Measurements from ENCODE around the gene BRSK1.

Gene BRSK1
- total RNA-seq: 2.3 to 4.3 (median 2.9) reads per million in 3 experiments

- DNase-seq: peak; percentile 25
Measured at GRCh38 chr19:55283548-55284377, at the start of gene BRSK1. Gene BRSK1 (plus strand): TSS chr19:55283997. CDS start chr19:55284443, 446 bp downstream.

DNA sequence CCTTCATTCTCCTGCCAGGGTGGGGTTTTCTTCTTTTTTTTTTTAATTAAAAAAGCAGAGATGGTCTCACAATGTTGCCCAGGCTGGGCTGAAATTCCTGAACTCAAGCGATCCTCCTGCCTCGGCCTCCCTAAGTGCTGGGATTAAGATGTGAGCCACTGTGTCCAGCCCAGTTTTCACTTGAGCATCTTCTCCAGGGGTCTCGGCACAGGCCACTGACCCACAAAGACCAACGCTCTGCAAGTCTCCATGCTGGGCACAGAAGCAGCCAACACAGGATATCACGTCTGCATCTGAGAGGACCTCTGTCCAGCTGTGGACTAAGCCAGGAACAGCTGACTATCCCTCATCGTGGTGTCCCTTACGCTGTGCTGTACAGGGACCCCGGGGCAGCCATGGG lies 45.8 kb upstream of the BRSK1 start:
- no peak for DNase-seq

DNA sequence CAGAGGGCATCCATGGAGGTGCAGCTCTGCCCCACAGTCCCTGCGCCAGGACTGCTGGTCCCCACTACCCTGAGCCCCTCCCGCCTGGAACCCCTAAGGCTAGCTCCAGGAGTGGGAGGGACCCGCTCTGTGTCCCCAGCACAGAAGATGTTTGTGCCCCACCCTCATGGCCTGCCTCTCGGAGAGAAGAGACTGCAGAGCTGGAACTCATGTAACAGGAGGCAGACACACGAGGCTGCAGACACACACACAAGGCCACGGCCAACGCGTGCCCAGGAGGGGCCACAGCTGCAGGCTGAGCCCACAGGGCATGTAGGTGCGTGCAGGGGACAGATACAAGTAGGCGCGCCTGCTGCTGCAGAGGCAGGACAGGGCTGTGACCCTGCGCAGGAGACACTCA lies 44.8 kb upstream of the BRSK1 start:
- DNase-seq: no peak

DNA sequence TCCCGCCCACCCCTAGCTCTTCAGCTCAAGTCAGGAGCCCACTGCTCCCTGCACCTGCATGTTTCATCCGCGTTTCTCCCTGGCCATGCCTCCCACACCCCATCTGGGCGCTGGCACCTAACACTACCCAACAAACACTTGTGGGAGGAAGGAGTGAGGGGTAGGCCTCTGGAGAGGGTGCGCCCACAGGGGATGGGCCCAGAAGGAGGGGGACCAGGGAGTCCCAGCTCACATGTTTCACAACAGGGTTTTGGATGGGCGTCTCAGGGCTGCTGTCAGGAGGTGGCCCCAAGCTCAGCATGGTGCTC lies 43.1 kb upstream of the BRSK1 start:
- no peak for DNase-seq

DNA sequence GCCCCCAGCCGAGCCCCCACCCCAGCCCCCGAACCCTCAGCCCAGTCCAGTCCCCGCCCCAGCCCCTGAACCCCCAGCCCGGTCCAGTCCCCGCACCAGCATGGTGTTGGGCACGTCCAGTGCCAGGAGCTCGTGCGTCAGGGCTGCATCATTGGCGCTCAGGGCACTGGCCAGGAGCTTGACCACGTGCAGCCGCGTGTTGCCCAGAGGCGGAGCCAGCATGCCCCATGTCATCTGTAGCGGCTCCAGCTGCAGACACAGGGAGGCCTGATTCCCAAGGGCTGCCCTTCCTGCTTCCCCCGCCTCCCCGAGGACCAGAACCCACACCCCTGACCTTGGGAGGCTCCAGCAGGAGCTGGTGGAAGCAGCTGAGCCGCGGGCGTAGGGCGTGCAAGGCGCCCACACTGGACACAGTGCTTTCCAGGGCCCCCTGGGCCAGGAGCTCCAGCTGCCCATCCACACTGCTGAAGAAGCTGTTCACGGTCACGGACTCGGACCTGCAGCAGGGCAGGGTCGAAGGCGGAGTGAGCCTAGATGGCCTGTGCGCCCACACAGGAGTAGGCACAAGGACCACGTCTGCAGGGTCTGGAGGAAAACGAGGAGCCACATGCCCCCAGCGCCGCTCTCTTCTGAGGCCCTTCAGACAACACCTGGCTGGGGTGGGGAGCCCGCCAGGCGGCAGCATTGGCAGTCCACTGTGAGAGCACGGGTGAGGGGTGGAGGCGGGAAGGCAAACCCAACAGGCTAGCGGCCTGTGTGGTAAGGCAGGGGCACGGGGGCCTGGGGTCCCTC lies 42.5 kb upstream of the BRSK1 start:
- no peak for DNase-seq

- no peak for DNase-seq
Measured at GRCh38 chr19:55241935-55242464, 41.8 kb upstream of the BRSK1 start.

DNA sequence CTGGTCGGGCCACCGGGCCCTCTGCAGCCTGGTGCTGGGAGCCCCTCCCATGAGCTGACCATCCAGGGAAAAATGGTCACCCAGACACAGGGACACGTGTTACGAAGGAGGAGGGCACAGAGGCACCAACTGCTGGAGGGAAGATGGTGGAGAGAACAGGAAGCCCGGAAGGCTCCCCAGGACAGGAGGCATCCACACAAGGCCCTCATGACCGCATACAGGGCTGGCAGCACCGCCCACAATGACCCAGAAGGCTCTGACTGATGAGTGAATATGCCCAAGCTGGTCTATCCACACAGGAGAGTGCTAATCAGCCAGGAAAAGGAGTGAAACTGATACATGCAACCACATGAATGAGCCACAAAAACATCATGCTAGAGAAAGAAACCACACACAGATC lies 41.3 kb upstream of the BRSK1 start:
- no peak for DNase-seq

DNA sequence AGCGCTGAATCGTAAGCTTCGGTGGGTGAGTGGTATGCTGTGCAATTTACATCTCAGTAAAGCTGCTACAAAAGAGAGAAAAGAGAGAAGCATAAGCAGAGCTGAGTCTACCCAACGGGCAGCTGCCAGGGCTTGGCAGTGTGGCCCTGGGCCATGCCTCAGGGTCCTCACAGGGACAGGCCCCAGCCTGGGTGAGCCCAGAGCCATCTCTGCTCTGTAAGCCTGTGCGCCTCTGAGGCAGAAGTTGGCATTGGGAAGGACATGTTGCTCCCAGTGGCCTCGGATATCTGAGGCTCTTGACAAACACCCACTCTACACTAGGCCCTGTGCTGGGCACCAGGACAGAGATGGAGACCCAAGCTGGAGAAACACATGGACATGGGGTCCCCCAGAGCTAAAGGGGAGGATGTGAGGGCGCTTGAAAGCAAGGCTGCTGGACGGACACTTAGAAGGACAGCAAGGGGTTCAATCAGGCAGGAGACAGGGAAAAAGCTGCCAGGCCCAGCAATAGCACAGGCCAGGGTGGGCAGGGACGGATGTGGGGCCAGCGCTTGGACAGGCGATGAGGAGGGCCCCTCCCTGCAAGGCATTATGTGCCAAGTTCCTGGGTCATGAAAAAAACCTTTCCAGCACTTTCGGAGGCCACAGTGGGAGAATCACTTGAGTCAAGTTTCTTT lies 39.7 kb upstream of the BRSK1 start:
- DNase-seq: no peak

DNA sequence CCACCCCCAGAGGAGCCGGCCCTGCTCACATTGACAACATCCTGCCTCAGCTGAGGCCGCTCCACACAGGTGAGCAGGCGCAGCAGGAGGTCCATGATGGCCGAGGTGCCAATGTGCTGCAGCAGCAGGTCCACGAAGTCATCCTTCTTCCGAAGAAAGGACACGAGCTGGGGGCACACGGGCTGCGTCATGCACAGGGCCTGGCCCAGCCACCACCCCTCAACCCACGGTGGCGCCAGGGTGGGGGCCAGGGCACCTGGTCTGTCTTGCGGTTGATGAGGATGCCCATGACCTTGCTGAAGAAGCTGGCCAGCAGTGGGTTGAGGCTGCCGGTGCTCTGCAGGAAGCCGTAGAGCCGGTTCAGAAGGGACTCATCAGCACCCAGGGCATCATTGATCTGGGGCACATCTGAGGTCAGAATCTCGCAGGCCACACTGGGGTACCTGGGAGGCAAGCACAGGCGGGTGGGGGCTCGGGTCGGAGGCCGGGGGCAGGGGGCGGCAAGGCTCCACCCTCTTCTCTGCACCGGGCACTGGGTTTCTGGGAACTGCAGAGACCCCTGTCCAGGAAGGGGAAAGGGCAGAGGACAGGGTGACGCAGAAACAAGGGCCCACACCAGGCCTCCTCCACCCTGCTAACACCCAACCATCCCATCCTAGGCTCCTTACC lies 38.4 kb upstream of the BRSK1 start:
- no peak for DNase-seq

GRCh38 chr19:55246462-55247451 lies 37.0 kb upstream of the BRSK1 start:
- no peak for DNase-seq

- no peak for DNase-seq
Measured at GRCh38 chr19:55247621-55248099, 36.1 kb upstream of the BRSK1 start.

DNA sequence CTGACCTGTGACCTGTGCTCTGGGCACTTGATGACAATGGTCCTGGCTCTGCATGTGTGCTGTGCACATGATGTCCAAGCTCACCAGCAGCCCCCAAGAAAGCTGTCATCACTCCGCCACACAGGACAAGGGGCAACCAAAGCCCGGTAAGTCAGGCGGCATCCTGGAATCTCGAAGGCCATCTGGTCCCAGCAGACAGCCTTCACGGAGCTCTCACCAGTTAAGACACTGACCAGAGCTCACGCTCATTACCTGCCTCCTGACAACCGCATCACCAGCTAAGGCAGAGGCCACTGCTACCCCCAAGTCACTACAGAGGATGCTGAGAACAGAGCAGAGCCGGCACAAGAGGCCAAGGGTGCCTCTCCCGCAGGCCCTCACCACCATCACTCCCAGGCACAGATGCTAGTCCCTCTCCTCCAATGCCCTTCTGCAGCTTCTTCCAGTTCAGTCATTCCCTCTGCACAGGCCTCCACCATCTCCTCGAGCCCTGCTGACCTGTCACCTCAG lies 35.6 kb upstream of the BRSK1 start:
- DNase-seq: no peak

GRCh38 chr19:55248704-55249103 lies 35.1 kb upstream of the BRSK1 start:
- DNase-seq: no peak

DNA sequence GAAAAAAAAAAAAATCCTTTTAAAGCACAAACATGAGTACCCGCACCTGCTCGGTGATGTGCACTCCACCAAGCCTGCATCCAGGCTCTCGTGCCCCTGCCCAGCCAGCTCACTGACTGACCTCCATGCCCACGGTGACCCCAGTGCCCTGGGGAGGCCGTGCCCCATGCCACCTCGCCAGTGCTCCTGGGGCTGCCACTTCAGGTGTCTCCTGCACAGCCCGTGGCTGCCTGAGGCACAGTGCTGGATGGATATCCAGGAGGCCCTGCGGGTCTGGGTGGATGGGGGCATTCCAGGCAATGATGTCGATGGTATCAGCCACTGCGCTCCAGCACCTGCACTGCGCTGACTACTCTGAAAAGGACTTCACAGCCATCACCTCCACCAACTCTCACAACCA lies 34.0 kb upstream of the BRSK1 start:
- DNase-seq: no peak

GRCh38 chr19:55250262-55251036 lies 33.3 kb upstream of the BRSK1 start:
- DNase-seq: no peak

GRCh38 chr19:55251341-55252081 lies 32.3 kb upstream of the BRSK1 start:
- peak; percentile 34 for DNase-seq

DNA sequence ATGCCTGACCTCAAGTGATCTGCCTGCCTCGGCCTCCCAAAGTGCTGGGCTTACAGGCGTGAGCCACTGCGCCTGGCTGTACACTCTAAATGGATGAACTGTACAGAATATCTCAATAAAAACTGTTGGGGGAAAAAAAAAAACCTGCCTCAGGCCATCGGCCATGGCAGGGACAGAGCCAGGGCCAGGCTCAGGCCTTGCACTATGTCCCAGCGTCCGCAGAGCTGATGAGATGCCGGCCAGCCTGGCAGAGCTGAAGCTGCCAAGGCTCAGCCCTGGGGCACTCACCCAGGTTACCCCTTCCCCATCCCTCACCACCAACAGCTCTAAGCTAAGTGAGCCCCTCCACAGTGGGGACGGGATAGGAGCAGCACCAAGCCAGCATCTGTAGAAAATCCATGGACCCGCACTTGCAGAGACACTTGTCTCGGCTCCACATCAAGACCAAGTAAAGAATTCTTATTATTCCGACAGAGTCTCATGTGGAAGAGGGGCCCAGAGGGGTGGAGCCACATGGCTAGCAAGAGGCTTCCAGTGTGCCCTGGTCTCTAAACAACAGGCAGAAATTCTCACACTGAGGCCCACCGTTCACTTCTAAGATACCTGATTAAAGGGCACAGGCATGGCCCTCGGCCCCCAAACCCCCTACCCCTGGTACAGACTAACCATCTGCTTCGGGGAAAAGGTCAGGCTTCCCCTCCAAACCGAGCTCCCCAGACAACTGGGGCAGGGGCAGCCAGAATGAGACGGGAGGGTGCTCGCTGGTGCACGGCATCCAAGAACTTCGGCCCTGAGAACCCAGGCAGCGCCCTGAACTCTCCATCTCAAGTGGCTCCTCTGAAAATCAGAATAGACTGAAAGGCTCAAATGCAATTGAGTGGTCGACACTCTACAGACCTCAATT lies 30.8 kb upstream of the BRSK1 start:
- no peak for DNase-seq

- peak; percentile 79 for DNase-seq
Measured at GRCh38 chr19:55253842-55254624, 29.8 kb upstream of the BRSK1 start.

Measured in central memory CD4-positive, alpha-beta T cell (primary cell).